ENCODE data around the gene YPEL5. TPM values are rescaled to one million over a fixed set of nuclear protein-coding genes. Genes with fewer than 3 reads are reported as not detected.
"Not testable (repeated sequence)": the region's sequence is repeated elsewhere in the genome, so short reads cannot be mapped to it uniquely, and the experiment has no call there.

The YPEL5 gene
- 120 TPM for total RNA-seq (ENCODE audit: unreplicated experiment)
- long read RNA-seq, transcript YPEL5-201 (3 exons, 2,182 nt) = major isoform, 72 of 80 reads
- long read RNA-seq, partial matches to known transcripts = 0 of 80 reads
- long read RNA-seq, other reads (novel, unspliced or antisense) = 5 of 80 reads

DNA sequence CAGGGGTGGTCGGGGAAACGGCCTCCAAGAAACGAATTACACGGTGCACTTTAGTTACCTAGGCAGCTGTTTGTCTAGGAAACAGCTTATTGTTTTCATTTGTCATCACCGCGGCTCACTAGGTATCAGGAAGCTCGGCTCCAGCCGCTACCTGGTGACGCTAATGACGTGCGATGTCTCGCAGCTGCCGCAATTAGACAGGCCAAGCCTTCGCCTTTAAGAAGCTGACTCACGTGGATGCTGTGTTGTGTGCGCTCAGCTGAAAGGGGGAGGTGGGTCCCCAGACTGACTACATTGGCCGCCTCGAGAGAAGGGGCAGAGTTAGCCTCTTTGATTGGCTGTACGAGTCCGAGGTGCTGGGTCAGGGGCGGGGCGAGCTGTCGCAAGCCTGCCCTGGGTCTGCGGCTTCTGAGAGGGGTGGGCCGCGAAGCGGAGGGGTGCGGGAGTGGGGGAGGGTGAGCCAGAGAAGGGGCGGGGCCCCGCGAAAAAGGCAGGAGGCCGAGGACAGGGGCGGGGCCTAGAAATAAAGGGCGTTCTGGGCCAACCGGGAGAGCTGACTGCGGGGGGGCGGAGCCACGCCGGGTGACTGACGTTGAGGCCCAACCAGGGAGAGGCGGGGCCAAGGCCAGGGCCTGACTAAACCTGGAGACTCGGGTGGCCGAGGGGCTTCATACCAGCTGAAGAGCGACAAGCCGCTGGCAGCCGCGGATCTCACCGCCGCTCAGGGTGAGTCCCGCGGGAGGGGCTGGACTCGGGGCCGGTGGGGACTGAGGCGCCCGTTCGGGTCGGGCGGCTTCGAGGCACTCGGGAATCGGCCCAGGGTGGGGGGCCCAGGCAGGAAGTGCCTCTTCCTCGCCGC lies at the start of gene YPEL5:
Gene YPEL5 (plus strand): TSS at position 671 of the 859 bp plus-strand sequence. CDS start 9,645 bp downstream, outside the sequence.
- Mint-ChIP-seq H3K27ac (ENCODE audit: unreplicated experiment) (peak within 1 kb of the TSS; percentile 94), H3K4me1 (ENCODE audit: unreplicated experiment) (peaks cover 34% of the 10 kb centered on the region), H3K9me3 (ENCODE audit: unreplicated experiment) (no peaks in the 10 kb centered on the region), H3K4me3 (ENCODE audit: unreplicated experiment) (peak within 1 kb of the TSS; percentile 88), H3K36me3 (ENCODE audit: low read depth, unreplicated experiment) (peaks cover 7% of the 10 kb centered on the region), H3K27me3 (ENCODE audit: unreplicated experiment) (peaks cover 13% of the 10 kb centered on the region)
- TF ChIP-seq, protein P1, sequence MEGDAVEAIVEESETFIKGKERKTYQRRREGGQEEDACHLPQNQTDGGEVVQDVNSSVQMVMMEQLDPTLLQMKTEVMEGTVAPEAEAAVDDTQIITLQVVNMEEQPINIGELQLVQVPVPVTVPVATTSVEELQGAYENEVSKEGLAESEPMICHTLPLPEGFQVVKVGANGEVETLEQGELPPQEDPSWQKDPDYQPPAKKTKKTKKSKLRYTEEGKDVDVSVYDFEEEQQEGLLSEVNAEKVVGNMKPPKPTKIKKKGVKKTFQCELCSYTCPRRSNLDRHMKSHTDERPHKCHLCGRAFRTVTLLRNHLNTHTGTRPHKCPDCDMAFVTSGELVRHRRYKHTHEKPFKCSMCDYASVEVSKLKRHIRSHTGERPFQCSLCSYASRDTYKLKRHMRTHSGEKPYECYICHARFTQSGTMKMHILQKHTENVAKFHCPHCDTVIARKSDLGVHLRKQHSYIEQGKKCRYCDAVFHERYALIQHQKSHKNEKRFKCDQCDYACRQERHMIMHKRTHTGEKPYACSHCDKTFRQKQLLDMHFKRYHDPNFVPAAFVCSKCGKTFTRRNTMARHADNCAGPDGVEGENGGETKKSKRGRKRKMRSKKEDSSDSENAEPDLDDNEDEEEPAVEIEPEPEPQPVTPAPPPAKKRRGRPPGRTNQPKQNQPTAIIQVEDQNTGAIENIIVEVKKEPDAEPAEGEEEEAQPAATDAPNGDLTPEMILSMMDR (IDR thresholded peaks at IDR 0.05; ENCODE audit: unreplicated experiment) = no peak
- peak; percentile 99 for DNase-seq (ENCODE audit: low spot score)

DNA sequence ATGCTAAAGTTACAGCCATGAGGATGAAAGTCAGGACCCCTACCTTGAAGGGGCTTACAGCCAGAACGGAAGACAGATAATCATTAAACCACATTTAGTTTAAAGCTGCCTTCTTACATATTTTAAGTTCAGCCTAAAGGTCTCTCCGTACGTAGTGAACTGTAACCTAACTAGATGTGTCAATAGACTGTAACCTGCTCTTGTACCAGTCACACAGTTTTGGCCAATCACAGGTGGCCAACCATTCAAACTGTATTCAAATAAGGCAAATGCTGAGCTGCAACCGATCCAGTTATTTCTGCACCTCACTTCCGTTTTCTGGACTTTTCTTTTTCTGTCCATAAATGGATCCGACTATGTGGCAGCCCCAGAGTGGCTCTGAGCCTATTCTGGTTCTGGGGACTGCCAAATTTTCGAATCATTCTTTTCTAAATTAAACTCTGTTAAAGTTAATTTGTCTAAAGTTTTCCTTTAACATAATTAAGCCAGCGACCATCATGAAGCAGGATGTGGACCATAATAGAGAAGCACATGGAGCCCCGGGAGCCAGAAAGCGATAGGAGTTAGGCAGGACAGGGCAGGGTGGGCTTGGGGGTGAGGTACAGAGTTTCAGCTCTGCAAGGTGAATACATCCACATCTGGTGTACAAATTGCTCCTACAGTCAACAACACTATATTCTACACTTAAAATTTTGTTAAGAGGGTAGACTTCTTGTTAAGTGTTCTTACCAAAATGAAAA lies 48.4 kb upstream of the YPEL5 start:
- H3K4me3 Mint-ChIP-seq (ENCODE audit: unreplicated experiment) = no peak overlapping the region
- H3K27me3 Mint-ChIP-seq (ENCODE audit: unreplicated experiment) = peaks cover 1% of the 10 kb centered on the region
- TF ChIP-seq, protein P1 (IDR thresholded peaks at IDR 0.05; ENCODE audit: unreplicated experiment) = no peak
- no peaks in the 10 kb centered on the region for H3K9me3 Mint-ChIP-seq (ENCODE audit: unreplicated experiment)
- H3K36me3 Mint-ChIP-seq (ENCODE audit: low read depth, unreplicated experiment) = no peaks in the 10 kb centered on the region
- DNase-seq (ENCODE audit: low spot score) = no peak
- H3K4me1 Mint-ChIP-seq (ENCODE audit: unreplicated experiment) = no peaks in the 10 kb centered on the region
- no peak overlapping the region for H3K27ac Mint-ChIP-seq (ENCODE audit: unreplicated experiment)

DNA sequence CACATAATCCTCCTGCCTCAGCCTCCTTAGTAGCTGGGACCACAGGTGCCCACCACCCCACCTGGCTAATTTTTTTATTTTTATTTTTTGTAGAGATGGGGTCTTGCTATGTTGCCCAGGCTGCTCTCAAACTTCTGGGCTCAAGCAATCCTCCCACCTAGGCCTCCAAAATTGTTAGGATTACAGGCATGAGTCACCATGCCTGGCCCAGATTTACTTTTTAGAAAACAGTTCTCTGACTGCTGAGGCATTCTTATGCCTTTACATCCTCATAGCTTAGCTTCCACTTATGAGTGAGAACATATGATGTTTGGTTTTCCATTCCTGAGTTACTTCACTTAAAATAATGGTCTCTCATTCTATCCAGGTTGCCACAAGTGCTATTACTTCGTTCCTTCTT lies 47.4 kb upstream of the YPEL5 start:
- not testable (repeated sequence) for H3K9me3 Mint-ChIP-seq (ENCODE audit: unreplicated experiment); H3K27me3 Mint-ChIP-seq (ENCODE audit: unreplicated experiment); H3K4me1 Mint-ChIP-seq (ENCODE audit: unreplicated experiment); DNase-seq (ENCODE audit: low spot score); H3K27ac Mint-ChIP-seq (ENCODE audit: unreplicated experiment); H3K36me3 Mint-ChIP-seq (ENCODE audit: low read depth, unreplicated experiment); H3K4me3 Mint-ChIP-seq (ENCODE audit: unreplicated experiment)

DNA sequence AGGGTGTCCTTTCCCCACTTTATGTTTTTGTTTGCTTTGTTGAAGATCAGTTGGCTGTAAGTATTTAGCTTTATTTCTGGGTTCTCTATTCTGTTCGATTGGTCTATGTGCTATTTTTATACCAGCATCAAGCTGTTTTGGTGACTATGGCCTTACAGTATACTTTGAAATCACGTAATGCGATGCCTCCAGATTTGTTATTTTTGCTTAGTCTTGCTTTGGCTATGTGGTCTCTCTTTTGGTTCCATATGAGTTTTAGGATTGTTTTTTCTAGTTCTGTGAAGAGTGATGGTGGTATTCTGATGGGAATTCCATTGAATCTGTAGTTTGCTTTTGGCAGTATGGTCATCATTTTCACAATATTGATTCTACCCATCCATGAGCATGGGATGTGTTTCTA lies 46.1 kb upstream of the YPEL5 start:
- H3K9me3 Mint-ChIP-seq (ENCODE audit: unreplicated experiment); H3K4me3 Mint-ChIP-seq (ENCODE audit: unreplicated experiment); H3K4me1 Mint-ChIP-seq (ENCODE audit: unreplicated experiment); H3K27me3 Mint-ChIP-seq (ENCODE audit: unreplicated experiment); H3K36me3 Mint-ChIP-seq (ENCODE audit: low read depth, unreplicated experiment); H3K27ac Mint-ChIP-seq (ENCODE audit: unreplicated experiment); DNase-seq (ENCODE audit: low spot score): not testable (repeated sequence)

DNA sequence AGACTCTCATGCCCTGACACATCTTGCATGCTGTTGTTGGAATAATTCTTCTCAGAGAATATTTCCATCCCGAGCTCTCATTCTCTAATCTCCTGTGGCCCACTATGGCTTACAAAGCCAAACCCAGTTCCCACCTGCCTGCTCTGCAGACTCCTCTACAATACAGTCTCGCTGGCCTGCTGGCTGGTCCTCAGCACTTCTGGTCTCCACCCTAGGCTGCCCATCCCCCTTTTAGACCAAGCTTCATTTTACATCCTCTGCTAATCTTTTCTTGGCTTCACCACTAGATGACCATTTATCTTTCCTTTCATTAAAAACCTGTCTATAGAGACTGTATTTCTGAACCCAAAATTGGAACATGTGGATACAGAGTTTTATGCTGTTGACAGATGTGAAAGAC lies 42.5 kb upstream of the YPEL5 start:
- Mint-ChIP-seq H3K9me3 (ENCODE audit: unreplicated experiment) (no peaks in the 10 kb centered on the region), H3K4me1 (ENCODE audit: unreplicated experiment) (no peaks in the 10 kb centered on the region), H3K27me3 (ENCODE audit: unreplicated experiment) (peaks cover 3% of the 10 kb centered on the region), H3K27ac (ENCODE audit: unreplicated experiment) (no peak overlapping the region), H3K36me3 (ENCODE audit: low read depth, unreplicated experiment) (no peaks in the 10 kb centered on the region), H3K4me3 (ENCODE audit: unreplicated experiment) (no peak overlapping the region)
- DNase-seq (ENCODE audit: low spot score) = no peak
- TF ChIP-seq, protein P1 (IDR thresholded peaks at IDR 0.05; ENCODE audit: unreplicated experiment) = no peak
